ENCODE results near the gene UBQLN4. TPM values are rescaled to one million over a fixed set of nuclear protein-coding genes. Genes with fewer than 3 reads are reported as not detected.

UBQLN4 gene
- total and polyA plus RNA-seq, 9 of the 15 experiments (the other 6 are each of a cell fraction or from before 2014, with no cell fraction given) = 13.5 to 65.5 (median 37.0) TPM

- CTCF ChIA-PET (ENCODE audit: low intra/inter-chr PET ratio) = interaction anchor here (0.7 to 0.9 kb wide), 2 partner anchors 8 to 31 kb away, joined by 3 read pairs; no protein-coding TSS in a partner anchor
- intact Hi-C loops (cut with micrococcal nuclease) = loop anchor here (5.0 to 10.0 kb wide), 2 partner anchors 128 to 346 kb away; no protein-coding TSS in a partner anchor
Measured at GRCh38 chr1:156099282-156099681, 45.7 kb upstream of the UBQLN4 start.

More at GRCh38 chr1:156099282-156099681, 45.7 kb upstream of the UBQLN4 start:
- no peak overlapping the region for H3K4me3 ChIP-seq
- H3K4me2 ChIP-seq (ENCODE audit: insufficient read depth, low read length) = no peak overlapping the region
- no peak overlapping the region for H2AFZ ChIP-seq (ENCODE audit: low read depth, low read length)
- no peaks in the 10 kb centered on the region for H3K27me3 ChIP-seq (ENCODE audit: control insufficient read depth in 2 of 2, insufficient read depth in 2 of 2, low read length in 2 of 2)
- H3K4me1 ChIP-seq (replicated peaks in 1 of 2; ENCODE audit: control insufficient read depth in 2 of 2, insufficient read depth in 2 of 2, low read length in 2 of 2) = peaks cover 6 to 26% of the 10 kb centered on the region in 2 experiments
- WGBS (ENCODE audit: insufficient coverage, low coverage, missing lambda C conversion rate) = 17% methylated on average over 3 of the region's 3 CpGs
- H3K9me1 ChIP-seq (ENCODE audit: control insufficient read depth, insufficient read depth, low read length) = no peaks in the 10 kb centered on the region
- H3K36me3 ChIP-seq (ENCODE audit: control insufficient read depth, insufficient read depth, low read length) = no peaks in the 10 kb centered on the region
- no peaks in the 10 kb centered on the region for H3K9me3 ChIP-seq (replicated peaks; ENCODE audit: control insufficient read depth, insufficient read depth, low read depth, low read length)
- BruUV-seq (replicated peaks) = no TSS peak
- no peak for TF ChIP-seq PPARD (CRISPR knock-in tag; IDR thresholded peaks at IDR 0.05)
- no peak for TF ChIP-seq NONO (IDR thresholded peaks at IDR 0.05; ENCODE audit: low read depth in 2 of 2, low read length in 1 of 2)
- no peak for TF ChIP-seq ZNF717 (CRISPR knock-in tag; IDR thresholded peaks at IDR 0.05)
- no peak for TF ChIP-seq NFIC (IDR thresholded peaks at IDR 0.05)
- no peak for TF ChIP-seq MTF1 (CRISPR knock-in tag; IDR thresholded peaks at IDR 0.05; ENCODE audit: borderline replicate concordance)
- no peak for TF ChIP-seq ZNF511 (CRISPR knock-in tag; IDR thresholded peaks at IDR 0.05)
- TF ChIP-seq ZBTB5 (IDR thresholded peaks at IDR 0.05) = no peak
- no peak for TF ChIP-seq BRD4 (IDR thresholded peaks at IDR 0.05)
- DNase-seq (ENCODE audit: extremely low read depth in 1 of 4, low spot score in 3 of 4) = no peak
- in situ Hi-C loops (cut with MboI) = no loop called here
- FAIRE-seq = no peak
- H3K27ac ChIP-seq (ENCODE audit: extremely low read depth, low read depth, low read length) = no peak overlapping the region
- no peaks in the 10 kb centered on the region for H4K20me1 ChIP-seq (replicated peaks; ENCODE audit: control insufficient read depth, insufficient read depth, low read length)
- H3K9ac ChIP-seq (ENCODE audit: insufficient read depth in 1 of 2, low read depth in 2 of 2, low read length in 2 of 2) = peak overlapping the region in 1 of 2 experiments; percentile 43; a peak in 1 of 4 replicates
- ATAC-seq = no peak
- POLR2A ChIA-PET = interaction anchor here (0.9 to 12.5 kb wide), 7 partner anchors 10 to 167 kb away, joined by 3 to 164 read pairs (median 4); partner anchors contain the start of gene LMNA
- H3K79me2 ChIP-seq (ENCODE audit: control insufficient read depth, insufficient read depth, low read length) = no peaks in the 10 kb centered on the region; the same call in 2 of the 3 replicates
